ENCODE measurements around the gene PALLD. TPM values are rescaled to one million over a fixed set of nuclear protein-coding genes. Genes with fewer than 3 reads are reported as not detected.
A peak's percentile ranks its signal among the peaks of the same experiment; 100 is the strongest.

Gene PALLD
- total RNA-seq, 1 experiment from 2014 or later = 26.7 TPM

DNA sequence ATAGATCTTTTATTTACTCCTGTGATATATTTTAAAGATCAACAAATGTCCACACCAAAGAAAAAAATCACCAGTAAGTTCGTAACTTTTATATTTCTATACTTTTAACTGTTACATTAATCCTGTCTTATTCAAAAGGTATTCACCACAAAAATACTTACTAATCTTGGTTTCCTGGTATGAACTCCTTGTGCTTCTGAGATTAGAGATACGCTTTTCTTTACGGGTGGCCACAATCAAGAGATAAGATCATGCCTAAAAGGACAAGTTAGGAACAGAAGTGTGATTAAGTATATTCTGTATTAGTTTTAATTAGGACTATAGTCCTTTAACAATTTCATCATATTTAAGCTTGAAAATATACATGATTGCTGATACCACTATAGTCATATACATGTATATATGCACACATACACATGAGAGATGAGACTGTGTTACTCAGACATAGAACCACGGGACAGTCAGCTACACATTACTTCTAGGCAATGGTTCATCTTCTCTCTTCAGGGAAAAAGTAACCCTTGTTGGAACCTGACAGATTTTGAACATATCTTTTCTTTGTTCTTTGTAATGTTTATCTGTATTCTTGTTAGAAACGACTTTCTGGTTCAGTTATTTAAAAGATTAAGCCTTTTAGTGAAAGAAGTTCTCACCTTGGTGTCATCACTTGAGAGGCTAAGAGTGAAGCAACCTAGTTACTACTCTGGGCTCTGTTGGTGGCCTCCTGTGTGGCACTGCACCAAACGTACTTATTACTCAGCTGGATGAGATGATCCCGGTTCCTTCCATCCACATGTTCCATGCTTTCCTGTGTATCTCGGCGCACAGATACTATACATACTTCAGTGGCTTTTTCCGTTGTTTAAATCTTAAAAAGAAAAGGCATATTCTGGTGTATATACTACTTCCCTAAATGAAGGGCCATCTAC is 367.1 kb downstream of the PALLD start:
- H3K9me3 ChIP-seq (ENCODE audit: low read length) = no peaks in the 10 kb centered on the region
- H3K4me3 ChIP-seq (ENCODE audit: low read length) = no peak overlapping the region
- ChIA-PET POLR2A (ENCODE audit: unreplicated experiment) (no interaction called here), CTCF (interaction anchor here (0.7 kb wide), 1 partner anchor 207 kb away, joined by 4 read pairs; no protein-coding TSS in a partner anchor)
- intact Hi-C loops (cut with micrococcal nuclease) = no loop called here
- no peaks in the 10 kb centered on the region; the same call in 1 of the 2 replicates for H3K36me3 ChIP-seq (ENCODE audit: low read depth, low read length)
- no peaks in the 10 kb centered on the region for H4K20me1 ChIP-seq (ENCODE audit: low read length)
- H3K79me2 ChIP-seq (ENCODE audit: low read length) = peaks cover 15% of the 10 kb centered on the region
- H3K4me2 ChIP-seq (ENCODE audit: low read length) = no peak overlapping the region
- no peaks in the 10 kb centered on the region for H3K27me3 ChIP-seq (ENCODE audit: low read length)
- peaks cover 7% of the 10 kb centered on the region; the same call in 1 of the 2 replicates for H3K4me1 ChIP-seq (ENCODE audit: insufficient read depth, low read length)
- no peak overlapping the region for H3K27ac ChIP-seq (ENCODE audit: low read length)
- H2AFZ ChIP-seq (ENCODE audit: low read length) = no peak overlapping the region
- no peaks in the 10 kb centered on the region for H3K9me2 ChIP-seq (replicated peaks; ENCODE audit: low read length)
- no peak for DNase-seq
- no peak for ATAC-seq
- H3K9ac ChIP-seq (ENCODE audit: low read length) = no peak overlapping the region
- BruUV-seq (replicated peaks) = no TSS peak
- no peaks in the 10 kb centered on the region for H3F3A ChIP-seq (ENCODE audit: low read length, unreplicated experiment)
- no peak for TF ChIP-seq EZH2phosphoT487 (IDR thresholded peaks at IDR 0.05; ENCODE audit: borderline replicate concordance, low read length)
- TF ChIP-seq EZH2 (IDR thresholded peaks at IDR 0.05; ENCODE audit: low read length, unreplicated experiment) = no peak
- TF ChIP-seq, protein P1, sequence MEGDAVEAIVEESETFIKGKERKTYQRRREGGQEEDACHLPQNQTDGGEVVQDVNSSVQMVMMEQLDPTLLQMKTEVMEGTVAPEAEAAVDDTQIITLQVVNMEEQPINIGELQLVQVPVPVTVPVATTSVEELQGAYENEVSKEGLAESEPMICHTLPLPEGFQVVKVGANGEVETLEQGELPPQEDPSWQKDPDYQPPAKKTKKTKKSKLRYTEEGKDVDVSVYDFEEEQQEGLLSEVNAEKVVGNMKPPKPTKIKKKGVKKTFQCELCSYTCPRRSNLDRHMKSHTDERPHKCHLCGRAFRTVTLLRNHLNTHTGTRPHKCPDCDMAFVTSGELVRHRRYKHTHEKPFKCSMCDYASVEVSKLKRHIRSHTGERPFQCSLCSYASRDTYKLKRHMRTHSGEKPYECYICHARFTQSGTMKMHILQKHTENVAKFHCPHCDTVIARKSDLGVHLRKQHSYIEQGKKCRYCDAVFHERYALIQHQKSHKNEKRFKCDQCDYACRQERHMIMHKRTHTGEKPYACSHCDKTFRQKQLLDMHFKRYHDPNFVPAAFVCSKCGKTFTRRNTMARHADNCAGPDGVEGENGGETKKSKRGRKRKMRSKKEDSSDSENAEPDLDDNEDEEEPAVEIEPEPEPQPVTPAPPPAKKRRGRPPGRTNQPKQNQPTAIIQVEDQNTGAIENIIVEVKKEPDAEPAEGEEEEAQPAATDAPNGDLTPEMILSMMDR (conservative IDR thresholded peaks at IDR 0.05; ENCODE audit: low read depth, low read length) = no peak

DNA sequence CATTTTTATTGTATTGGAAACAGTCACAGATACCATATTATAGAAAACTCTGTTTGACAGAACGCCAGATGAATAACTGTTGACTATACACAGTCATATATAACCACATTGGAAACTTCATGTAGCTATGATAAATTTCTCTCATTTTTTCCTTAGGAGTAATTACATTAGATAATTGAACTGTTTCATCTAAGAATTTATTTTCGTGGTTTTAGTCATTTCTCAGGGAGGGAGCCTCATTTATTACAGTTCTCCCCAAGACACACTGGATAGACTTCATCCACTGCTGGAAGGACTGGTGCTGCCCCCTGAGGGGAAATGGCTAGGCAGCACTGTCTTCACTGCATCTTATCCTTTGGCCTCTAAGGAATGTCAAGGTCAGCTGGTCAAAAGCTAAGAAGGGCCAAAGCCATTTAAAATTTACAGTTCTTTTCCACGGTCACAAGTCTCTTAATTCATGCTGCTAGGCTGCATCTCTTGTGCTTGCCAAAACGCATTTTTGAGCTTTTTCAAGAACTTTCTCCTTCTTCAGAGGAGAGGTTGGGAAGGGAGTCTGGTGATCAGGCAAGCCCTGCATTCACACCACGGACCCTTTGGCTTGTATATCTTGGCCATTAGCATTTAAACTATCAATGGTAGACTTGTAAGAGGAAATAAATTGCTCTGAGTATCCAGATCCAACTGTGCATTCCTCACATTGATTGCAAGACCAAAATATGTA is 368.1 kb downstream of the PALLD start:
- no peaks in the 10 kb centered on the region for H3K27me3 ChIP-seq (ENCODE audit: low read length)
- DNase-seq (peak; percentile 35), ATAC-seq (peak; percentile 38; the same call in 1 of the 2 replicates)
- intact Hi-C loops (cut with micrococcal nuclease) = no loop called here
- H3K4me1 ChIP-seq (ENCODE audit: insufficient read depth, low read length) = peaks cover 7% of the 10 kb centered on the region; the same call in 1 of the 2 replicates
- no TSS peak for BruUV-seq (replicated peaks)
- H3K79me2 ChIP-seq (ENCODE audit: low read length) = peaks cover 9% of the 10 kb centered on the region
- H3K27ac ChIP-seq (ENCODE audit: low read length) = no peak overlapping the region
- no peaks in the 10 kb centered on the region for H3K36me3 ChIP-seq (ENCODE audit: low read depth, low read length)
- H3K4me3 ChIP-seq (ENCODE audit: low read length) = no peak overlapping the region
- no peak overlapping the region for H3K9ac ChIP-seq (ENCODE audit: low read length)
- H3F3A ChIP-seq (ENCODE audit: low read length, unreplicated experiment) = no peaks in the 10 kb centered on the region
- TF ChIP-seq, protein P1 (conservative IDR thresholded peaks at IDR 0.05; ENCODE audit: low read depth, low read length) = peak; percentile 41; the same call in 1 of the 2 replicates
- TF ChIP-seq EZH2 (IDR thresholded peaks at IDR 0.05; ENCODE audit: low read length, unreplicated experiment) (no peak), EZH2phosphoT487 (IDR thresholded peaks at IDR 0.05; ENCODE audit: borderline replicate concordance, low read length) (no peak)
- no peaks in the 10 kb centered on the region for H4K20me1 ChIP-seq (ENCODE audit: low read length)
- ChIA-PET POLR2A (ENCODE audit: unreplicated experiment) (no interaction called here), CTCF (interaction anchor here (0.7 kb wide), 1 partner anchor 208 kb away, joined by 4 read pairs; no protein-coding TSS in a partner anchor)
- H3K9me2 ChIP-seq (replicated peaks; ENCODE audit: low read length) = no peaks in the 10 kb centered on the region
- H2AFZ ChIP-seq (ENCODE audit: low read length) = no peak overlapping the region
- no peak overlapping the region for H3K4me2 ChIP-seq (ENCODE audit: low read length)
- H3K9me3 ChIP-seq (ENCODE audit: low read length) = no peaks in the 10 kb centered on the region
